ENCODE measurements around the gene SYT2.

GRCh38 chr1:202673531-202673930 lies 36.7 kb downstream of the SYT2 start:
- TF ChIP-seq, protein P1, sequence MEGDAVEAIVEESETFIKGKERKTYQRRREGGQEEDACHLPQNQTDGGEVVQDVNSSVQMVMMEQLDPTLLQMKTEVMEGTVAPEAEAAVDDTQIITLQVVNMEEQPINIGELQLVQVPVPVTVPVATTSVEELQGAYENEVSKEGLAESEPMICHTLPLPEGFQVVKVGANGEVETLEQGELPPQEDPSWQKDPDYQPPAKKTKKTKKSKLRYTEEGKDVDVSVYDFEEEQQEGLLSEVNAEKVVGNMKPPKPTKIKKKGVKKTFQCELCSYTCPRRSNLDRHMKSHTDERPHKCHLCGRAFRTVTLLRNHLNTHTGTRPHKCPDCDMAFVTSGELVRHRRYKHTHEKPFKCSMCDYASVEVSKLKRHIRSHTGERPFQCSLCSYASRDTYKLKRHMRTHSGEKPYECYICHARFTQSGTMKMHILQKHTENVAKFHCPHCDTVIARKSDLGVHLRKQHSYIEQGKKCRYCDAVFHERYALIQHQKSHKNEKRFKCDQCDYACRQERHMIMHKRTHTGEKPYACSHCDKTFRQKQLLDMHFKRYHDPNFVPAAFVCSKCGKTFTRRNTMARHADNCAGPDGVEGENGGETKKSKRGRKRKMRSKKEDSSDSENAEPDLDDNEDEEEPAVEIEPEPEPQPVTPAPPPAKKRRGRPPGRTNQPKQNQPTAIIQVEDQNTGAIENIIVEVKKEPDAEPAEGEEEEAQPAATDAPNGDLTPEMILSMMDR (IDR thresholded peaks at IDR 0.05; ENCODE audit: insufficient read depth, low read length), result no peak
- TF ChIP-seq POLR2AphosphoS5 (IDR thresholded peaks at IDR 0.05; ENCODE audit: low read depth), result no peak
- TF ChIP-seq, protein P2, sequence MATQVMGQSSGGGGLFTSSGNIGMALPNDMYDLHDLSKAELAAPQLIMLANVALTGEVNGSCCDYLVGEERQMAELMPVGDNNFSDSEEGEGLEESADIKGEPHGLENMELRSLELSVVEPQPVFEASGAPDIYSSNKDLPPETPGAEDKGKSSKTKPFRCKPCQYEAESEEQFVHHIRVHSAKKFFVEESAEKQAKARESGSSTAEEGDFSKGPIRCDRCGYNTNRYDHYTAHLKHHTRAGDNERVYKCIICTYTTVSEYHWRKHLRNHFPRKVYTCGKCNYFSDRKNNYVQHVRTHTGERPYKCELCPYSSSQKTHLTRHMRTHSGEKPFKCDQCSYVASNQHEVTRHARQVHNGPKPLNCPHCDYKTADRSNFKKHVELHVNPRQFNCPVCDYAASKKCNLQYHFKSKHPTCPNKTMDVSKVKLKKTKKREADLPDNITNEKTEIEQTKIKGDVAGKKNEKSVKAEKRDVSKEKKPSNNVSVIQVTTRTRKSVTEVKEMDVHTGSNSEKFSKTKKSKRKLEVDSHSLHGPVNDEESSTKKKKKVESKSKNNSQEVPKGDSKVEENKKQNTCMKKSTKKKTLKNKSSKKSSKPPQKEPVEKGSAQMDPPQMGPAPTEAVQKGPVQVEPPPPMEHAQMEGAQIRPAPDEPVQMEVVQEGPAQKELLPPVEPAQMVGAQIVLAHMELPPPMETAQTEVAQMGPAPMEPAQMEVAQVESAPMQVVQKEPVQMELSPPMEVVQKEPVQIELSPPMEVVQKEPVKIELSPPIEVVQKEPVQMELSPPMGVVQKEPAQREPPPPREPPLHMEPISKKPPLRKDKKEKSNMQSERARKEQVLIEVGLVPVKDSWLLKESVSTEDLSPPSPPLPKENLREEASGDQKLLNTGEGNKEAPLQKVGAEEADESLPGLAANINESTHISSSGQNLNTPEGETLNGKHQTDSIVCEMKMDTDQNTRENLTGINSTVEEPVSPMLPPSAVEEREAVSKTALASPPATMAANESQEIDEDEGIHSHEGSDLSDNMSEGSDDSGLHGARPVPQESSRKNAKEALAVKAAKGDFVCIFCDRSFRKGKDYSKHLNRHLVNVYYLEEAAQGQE (IDR thresholded peaks at IDR 0.05; ENCODE audit: insufficient replicate concordance, low read depth), result no peak
- TF ChIP-seq GABPA (IDR thresholded peaks at IDR 0.05; ENCODE audit: low read depth), result no peak
- TF ChIP-seq SPI1 (IDR thresholded peaks at IDR 0.05; ENCODE audit: borderline replicate concordance, low read depth), result no peak
